Right atrium auricular region (tissue), 2 donors: Measurements from ENCODE around the gene LUC7L. TPM values are rescaled to one million over a fixed set of nuclear protein-coding genes. Genes with fewer than 3 reads are reported as not detected.
A peak's percentile ranks its signal among the peaks of the same experiment; 100 is the strongest.

Experiments
- DNase-seq: peaks from one replicate; pipeline ENCODE4 v3.0.0-alpha.2; 2019; ENCODE audit warnings: low spot score
- H3K27ac ChIP-seq, 2 donors: fragments of 200-600 bp; sonication (generic); 1 replicate in 1 of 2; 2 replicates in 1 of 2; pipeline ENCODE4 v1.5.1; 2016 to 2019
- H3K27me3 ChIP-seq, 2 donors: fragments of 200-600 bp; sonication (generic); one replicate each; pipeline versions ENCODE4 v1.5.1 to v1.6.0; 2017 to 2019
- H3K36me3 ChIP-seq: fragments of 200-600 bp; sonication (generic); one replicate; pipeline ENCODE4 v1.5.1; 2016
- H3K4me1 ChIP-seq, 2 donors: fragments of 200-600 bp; sonication (generic); one replicate each; pipeline versions ENCODE4 v1.5.1 to v1.6.0; 2017 to 2019
- H3K4me3 ChIP-seq, 2 donors: fragments of 200-600 bp; sonication (generic); 1 replicate in 1 of 2; 2 replicates in 1 of 2; pipeline ENCODE4 v1.5.1; 2017 to 2019; ENCODE audit warnings: mild to moderate bottlenecking in 1 of 2, moderate library complexity in 1 of 2
- H3K9me3 ChIP-seq, 2 donors: fragments of 200-600 bp; sonication (generic); one replicate each; pipeline ENCODE4 v1.5.1; 2019
- total RNA-seq, 2 donors: library from RNA; depleted of rRNA; stranded (reverse); fragments of >200 nt; gene quantifications; one replicate each; pipeline ENCODE4 v1.1.0, GENCODE V29; 2016
- TF ChIP-seq, protein P1 (sequence below), 2 donors: fragments of 200-600 bp; sonication (generic); IDR thresholded peaks; one replicate each; pipeline ENCODE4 v1.5.1; 2019; ENCODE audit warnings: antibody characterized with exemption in 2 of 2

Gene LUC7L
- total RNA-seq, 2 donors from 2014 or later: 18.3 to 20.2 TPM

DNA sequence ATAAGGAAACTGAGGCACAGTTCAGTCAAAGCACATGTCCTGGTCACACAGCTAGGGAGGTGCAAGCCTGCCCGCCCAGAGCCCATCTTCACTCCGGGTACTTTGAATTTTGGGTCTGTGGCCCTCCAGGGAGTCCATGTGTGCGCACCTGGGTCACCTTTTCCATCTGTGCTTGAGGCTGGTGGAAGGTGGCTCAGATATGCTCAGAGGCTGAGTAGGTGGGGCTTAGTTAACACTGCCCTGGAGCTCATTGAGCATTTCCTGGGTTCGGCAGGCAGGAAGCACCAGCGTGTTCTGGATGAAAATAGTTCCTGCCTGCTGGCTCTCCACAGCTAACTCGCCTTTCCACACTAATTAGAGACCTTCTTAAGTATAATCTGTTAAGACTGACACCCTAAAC is 24.6 kb upstream of the LUC7L start:
- H3K9me3 ChIP-seq: no peaks in the 10 kb centered on the region
- TF ChIP-seq, protein P1, sequence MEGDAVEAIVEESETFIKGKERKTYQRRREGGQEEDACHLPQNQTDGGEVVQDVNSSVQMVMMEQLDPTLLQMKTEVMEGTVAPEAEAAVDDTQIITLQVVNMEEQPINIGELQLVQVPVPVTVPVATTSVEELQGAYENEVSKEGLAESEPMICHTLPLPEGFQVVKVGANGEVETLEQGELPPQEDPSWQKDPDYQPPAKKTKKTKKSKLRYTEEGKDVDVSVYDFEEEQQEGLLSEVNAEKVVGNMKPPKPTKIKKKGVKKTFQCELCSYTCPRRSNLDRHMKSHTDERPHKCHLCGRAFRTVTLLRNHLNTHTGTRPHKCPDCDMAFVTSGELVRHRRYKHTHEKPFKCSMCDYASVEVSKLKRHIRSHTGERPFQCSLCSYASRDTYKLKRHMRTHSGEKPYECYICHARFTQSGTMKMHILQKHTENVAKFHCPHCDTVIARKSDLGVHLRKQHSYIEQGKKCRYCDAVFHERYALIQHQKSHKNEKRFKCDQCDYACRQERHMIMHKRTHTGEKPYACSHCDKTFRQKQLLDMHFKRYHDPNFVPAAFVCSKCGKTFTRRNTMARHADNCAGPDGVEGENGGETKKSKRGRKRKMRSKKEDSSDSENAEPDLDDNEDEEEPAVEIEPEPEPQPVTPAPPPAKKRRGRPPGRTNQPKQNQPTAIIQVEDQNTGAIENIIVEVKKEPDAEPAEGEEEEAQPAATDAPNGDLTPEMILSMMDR (IDR thresholded peaks at IDR 0.05): no peak
- no peak for DNase-seq
- peaks cover 0 to 5% of the 10 kb centered on the region in 2 donors for H3K4me1 ChIP-seq
- no peak overlapping the region for H3K4me3 ChIP-seq
- H3K27ac ChIP-seq: no peak overlapping the region
- H3K27me3 ChIP-seq: no peaks in the 10 kb centered on the region
- peaks cover 47% of the 10 kb centered on the region for H3K36me3 ChIP-seq

DNA sequence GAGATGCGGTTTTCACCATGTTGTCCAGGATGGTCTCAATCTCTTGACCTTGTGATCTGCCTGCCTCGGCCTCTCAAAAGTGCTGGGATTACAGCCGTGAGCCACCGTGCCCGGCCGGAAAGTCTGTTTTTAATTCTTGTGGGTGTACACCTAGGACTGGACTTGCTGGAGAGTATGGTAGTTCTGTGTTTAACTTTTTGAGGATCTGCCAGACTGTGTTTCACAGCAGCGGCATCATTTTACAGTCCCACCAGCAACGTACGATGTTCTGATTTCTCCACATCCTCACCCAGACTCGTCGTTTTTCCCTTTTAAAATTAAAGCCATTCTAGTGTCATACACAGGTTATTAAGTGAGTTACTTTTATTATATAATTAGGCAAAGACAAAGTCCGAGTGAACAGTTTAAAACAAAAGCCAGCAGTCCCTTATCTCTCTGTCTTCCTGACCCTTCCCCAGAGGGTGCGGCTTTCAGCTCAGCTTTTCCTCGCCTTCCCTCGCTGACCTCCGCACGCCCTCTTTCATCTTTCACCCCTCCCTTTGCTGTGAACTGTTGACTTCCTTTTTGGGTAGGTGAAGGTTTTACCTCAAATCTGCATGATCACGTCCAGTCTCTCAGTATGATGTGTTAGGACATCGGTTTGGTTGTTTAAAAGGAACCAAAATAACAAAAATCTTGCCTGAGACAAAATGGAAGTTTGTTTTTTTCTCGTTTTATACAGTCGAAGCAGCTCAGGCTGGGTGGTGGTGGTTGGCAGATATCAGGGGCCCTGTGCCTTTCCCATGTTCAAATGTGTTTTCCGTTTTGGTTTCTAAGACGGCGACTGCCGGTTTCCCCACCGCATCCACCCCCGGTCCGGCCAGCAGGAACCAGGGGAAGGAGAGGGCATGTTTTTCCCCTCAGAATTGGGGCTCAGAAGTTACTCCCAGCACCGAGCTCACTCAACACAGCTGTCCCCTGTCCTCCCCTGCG is 23.4 kb upstream of the LUC7L start:
- Histone ChIP-seq H3K4me1 (peaks cover 0 to 5% of the 10 kb centered on the region in 2 donors), H3K36me3 (peaks cover 42% of the 10 kb centered on the region), H3K9me3 (no peaks in the 10 kb centered on the region), H3K27ac (peak overlapping the region; percentile 16 to 20), H3K4me3 (no peak overlapping the region), H3K27me3 (no peaks in the 10 kb centered on the region)
- TF ChIP-seq, protein P1 (IDR thresholded peaks at IDR 0.05): no peak
- no peak for DNase-seq

DNA sequence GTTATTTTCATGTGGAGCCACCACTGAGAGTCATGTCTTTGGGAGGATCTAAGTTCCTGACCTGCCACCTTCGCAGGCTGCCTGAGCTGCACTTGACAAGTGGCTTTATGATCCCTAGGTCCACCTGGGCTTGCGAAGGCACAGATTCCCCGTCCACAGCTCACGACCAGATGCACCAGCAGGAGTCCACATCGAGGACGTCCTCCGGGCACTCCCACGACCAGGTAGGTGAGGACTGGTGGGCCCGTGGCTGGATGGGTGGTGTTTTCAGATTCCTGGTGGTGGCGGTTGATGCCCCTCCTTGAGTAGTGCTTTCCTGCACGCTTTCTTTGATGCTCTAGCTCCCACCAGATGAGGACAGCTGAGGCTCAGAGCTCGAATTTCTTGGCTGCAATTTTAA is 20.2 kb upstream of the LUC7L start:
- no peak for DNase-seq
- Histone ChIP-seq H3K4me1 (peaks cover 0 to 5% of the 10 kb centered on the region in 2 donors), H3K9me3 (no peaks in the 10 kb centered on the region), H3K27ac (no peak overlapping the region), H3K4me3 (no peak overlapping the region), H3K27me3 (no peaks in the 10 kb centered on the region), H3K36me3 (peaks cover 26% of the 10 kb centered on the region)
- TF ChIP-seq, protein P1 (IDR thresholded peaks at IDR 0.05): no peak

DNA sequence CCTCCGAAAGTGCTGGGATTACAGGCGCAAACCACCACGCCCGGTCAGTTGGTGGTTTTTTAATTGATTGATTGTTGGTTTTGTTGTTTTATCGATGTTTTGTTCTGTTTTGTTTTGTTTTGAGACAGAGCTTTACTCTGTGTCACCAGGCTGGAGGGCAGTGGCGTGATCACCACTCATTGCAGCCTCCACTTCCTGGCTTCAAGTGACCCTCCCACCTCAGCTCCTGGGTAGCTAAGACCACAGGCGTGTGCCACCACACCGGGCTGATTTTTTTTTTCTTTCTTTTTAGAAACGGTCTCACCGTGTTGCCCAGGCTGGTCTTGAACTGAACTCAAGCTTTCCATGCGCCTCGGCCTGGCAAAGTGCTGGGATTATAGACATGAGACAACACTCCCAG is 17.8 kb upstream of the LUC7L start:
- Histone ChIP-seq H3K27ac (no peak overlapping the region), H3K27me3 (no peaks in the 10 kb centered on the region), H3K36me3 (peaks cover 12% of the 10 kb centered on the region), H3K4me3 (no peak overlapping the region), H3K4me1 (peaks cover 0 to 15% of the 10 kb centered on the region in 2 donors), H3K9me3 (no peaks in the 10 kb centered on the region)
- TF ChIP-seq, protein P1 (IDR thresholded peaks at IDR 0.05): no peak
- no peak for DNase-seq

DNA sequence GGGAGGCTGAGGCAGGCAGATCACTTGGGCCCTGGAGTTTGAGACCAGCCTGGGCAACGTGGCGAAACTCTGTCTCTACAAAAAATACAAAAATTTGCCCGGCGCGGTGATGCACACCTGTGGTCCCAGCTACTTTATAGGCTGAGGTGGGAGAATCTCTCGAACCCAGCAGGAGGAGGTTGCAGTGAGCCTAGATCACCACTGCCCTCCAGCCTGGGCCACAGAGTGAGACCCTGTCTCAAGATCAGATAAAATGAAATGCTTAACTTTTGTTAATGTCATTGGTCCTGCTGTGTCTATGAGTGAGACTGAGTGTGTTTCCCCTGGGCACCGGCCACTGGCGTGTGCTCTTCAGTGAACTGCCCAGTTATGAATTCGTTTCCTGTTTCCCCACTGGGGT is 15.9 kb upstream of the LUC7L start:
- no peaks in the 10 kb centered on the region for H3K9me3 ChIP-seq
- no peaks in the 10 kb centered on the region for H3K27me3 ChIP-seq
- no peak for DNase-seq
- H3K4me3 ChIP-seq: no peak overlapping the region
- no peak overlapping the region for H3K27ac ChIP-seq
- TF ChIP-seq, protein P1 (IDR thresholded peaks at IDR 0.05): no peak
- peaks cover 0 to 32% of the 10 kb centered on the region in 2 donors for H3K4me1 ChIP-seq
- H3K36me3 ChIP-seq: peaks cover 2% of the 10 kb centered on the region
